Measurements from ENCODE around the gene MED22.

MED22 gene

GRCh38 chr9:133372144-133372543, 24.2 kb upstream of the MED22 start:
- peak overlapping the region; percentile 23 for H3K27ac ChIP-seq (replicated peaks)
- H3K4me3 ChIP-seq (replicated peaks; ENCODE audit: insufficient read depth, low read length), result no peak overlapping the region
- TF ChIP-seq CTCF (IDR thresholded peaks at IDR 0.05; ENCODE audit: insufficient read depth, low read length), result no peak
- no peak for TF ChIP-seq SPI1 (IDR thresholded peaks at IDR 0.05; ENCODE audit: borderline replicate concordance, low read depth)
- H3K27me3 ChIP-seq (ENCODE audit: insufficient read depth, poor library complexity, severe bottlenecking), result no peaks in the 10 kb centered on the region
- DNase-seq (ENCODE audit: low read depth in 1 of 2, low spot score in 1 of 2), result no peak

GRCh38 chr9:133371261-133371711, 23.4 kb upstream of the MED22 start:
- DNase-seq (ENCODE audit: low read depth in 1 of 2, low spot score in 1 of 2), result peak in 1 of 2 experiments; percentile 46
- H3K27ac ChIP-seq (replicated peaks), result peak overlapping the region; percentile 23; the same call in 1 of the 2 replicates
- TF ChIP-seq POLR2AphosphoS5 (IDR thresholded peaks at IDR 0.05; ENCODE audit: low read depth) (0 out of 2 replicates have a peak, but pooled peaks have one; percentile 28), REST (IDR thresholded peaks at IDR 0.05; ENCODE audit: insufficient replicate concordance, low read depth) (no peak)
- no peaks in the 10 kb centered on the region for H3K27me3 ChIP-seq (ENCODE audit: insufficient read depth, poor library complexity, severe bottlenecking)
- H3K4me3 ChIP-seq (replicated peaks; ENCODE audit: insufficient read depth, low read length), result no peak overlapping the region

- no peak for TF ChIP-seq POLR2AphosphoS5 (IDR thresholded peaks at IDR 0.05; ENCODE audit: low read depth)
- no peak for TF ChIP-seq CTCF (IDR thresholded peaks at IDR 0.05; ENCODE audit: insufficient read depth, low read length)
- TF ChIP-seq REST (IDR thresholded peaks at IDR 0.05; ENCODE audit: insufficient replicate concordance, low read depth), result no peak
- no peak for TF ChIP-seq GABPA (IDR thresholded peaks at IDR 0.05; ENCODE audit: low read depth)
- no peak for TF ChIP-seq SPI1 (IDR thresholded peaks at IDR 0.05; ENCODE audit: borderline replicate concordance, low read depth)
- no peaks in the 10 kb centered on the region for H3K27me3 ChIP-seq (ENCODE audit: insufficient read depth, poor library complexity, severe bottlenecking)
- 0 out of 2 replicates have a peak overlapping the region, but pooled peaks have one; percentile 8 for H3K27ac ChIP-seq (replicated peaks)
- H3K4me3 ChIP-seq (replicated peaks; ENCODE audit: insufficient read depth, low read length), result no peak overlapping the region
- DNase-seq (ENCODE audit: low read depth in 1 of 2, low spot score in 1 of 2), result no peak
Measured at GRCh38 chr9:133370685-133371084, 22.8 kb upstream of the MED22 start.

GRCh38 chr9:133369933-133370332, 22.0 kb upstream of the MED22 start:
- DNase-seq (ENCODE audit: low read depth in 1 of 2, low spot score in 1 of 2), result no peak
- Histone ChIP-seq H3K27me3 (ENCODE audit: insufficient read depth, poor library complexity, severe bottlenecking) (no peaks in the 10 kb centered on the region), H3K4me3 (replicated peaks; ENCODE audit: insufficient read depth, low read length) (no peak overlapping the region), H3K27ac (replicated peaks) (no peak overlapping the region)
- TF ChIP-seq CTCF (IDR thresholded peaks at IDR 0.05; ENCODE audit: insufficient read depth, low read length) (no peak), SPI1 (IDR thresholded peaks at IDR 0.05; ENCODE audit: borderline replicate concordance, low read depth) (no peak), REST (IDR thresholded peaks at IDR 0.05; ENCODE audit: insufficient replicate concordance, low read depth) (no peak), GABPA (IDR thresholded peaks at IDR 0.05; ENCODE audit: low read depth) (no peak), POLR2AphosphoS5 (IDR thresholded peaks at IDR 0.05; ENCODE audit: low read depth) (no peak)

Data from HL-60 (cell line).